Prostate gland (tissue), 2 donors: Measurements from ENCODE around the gene ITK.

Experiments
- CTCF ChIP-seq, 4 experiments: fragments of 200-600 bp in 2 of 4; fragments of 450-650 bp in 2 of 4; sonication (generic) in 2 of 4; IDR thresholded peaks; 1 replicate in 3 of 4; 2 replicates in 1 of 4; pipeline ENCODE4 v1.5.1; 2016 to 2019; ENCODE audit warnings: antibody characterized with exemption in 4 of 4, mild to moderate bottlenecking in 2 of 4, moderate library complexity in 2 of 4
- POLR2AphosphoS5 ChIP-seq: sonication (generic); formaldehyde crosslinking; IDR thresholded peaks from one replicate; pipeline ENCODE4 v1.6.1; 2017; ENCODE audit warnings: antibody characterized with exemption

- TF ChIP-seq CTCF (IDR thresholded peaks at IDR 0.05): no peak
- TF ChIP-seq POLR2AphosphoS5: no peak
Observed at GRCh38 chr5:157214415-157214814, 33.8 kb downstream of the ITK start.
